OCI-LY7 (cell line): ENCODE data around the gene WDR38.

Source experiments
- CTCF ChIP-seq: fragments of 200-600 bp; sonication (generic); conservative IDR thresholded peaks from 2 replicates; pipeline ENCODE4 v1.5.1; 2014; ENCODE audit warnings: mild to moderate bottlenecking, antibody characterized with exemption, low read length, moderate library complexity, mixed read lengths
- EZH2phosphoT487 ChIP-seq: fragments of 200-600 bp; sonication (generic); IDR thresholded peaks from 2 replicates; pipeline ENCODE4 v1.6.1; 2018; ENCODE audit warnings: low read depth, borderline replicate concordance, mild to moderate bottlenecking, mixed run types, antibody characterized with exemption, low read length, moderate library complexity, mixed read lengths

DNA sequence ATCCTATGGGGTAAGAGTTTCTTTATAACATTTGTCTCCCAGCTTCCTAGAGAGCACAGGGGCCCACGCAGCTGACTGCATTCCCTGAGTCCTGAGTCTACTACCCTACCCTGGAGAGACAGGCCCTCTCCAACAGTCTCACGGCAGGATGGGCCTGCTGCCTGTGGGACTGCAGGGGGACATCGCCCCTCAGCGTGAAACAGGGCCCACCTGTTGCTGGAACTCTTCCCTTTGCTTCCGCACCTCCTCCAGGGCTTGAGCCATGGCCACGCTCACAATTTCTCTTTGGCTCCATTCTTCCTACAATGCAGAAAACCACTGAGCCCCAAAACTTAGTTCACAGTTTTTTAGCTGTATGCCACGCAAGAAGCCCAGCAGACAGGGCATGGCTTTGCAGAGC is 36.9 kb downstream of the WDR38 start:
- TF ChIP-seq CTCF = no peak
- TF ChIP-seq EZH2phosphoT487 = no peak
